HG02981 (cell line): ENCODE measurements around the gene BAD.

ENCODE experiments used
- ATAC-seq: cut with Tn5 transposase; IDR thresholded peaks from one replicate; pipeline ENCODE4 v1.9.1; 2021; ENCODE audit warnings: mild to moderate bottlenecking, moderate library complexity; ENCODE audit not compliant: unreplicated experiment

The BAD gene

GRCh38 chr11:64297699-64298358 lies 13.4 kb upstream of the BAD start:
- ATAC-seq = no peak

- no peak for ATAC-seq
Measured at GRCh38 chr11:64296830-64297698, 12.6 kb upstream of the BAD start.

- ATAC-seq = no peak
Measured at GRCh38 chr11:64296236-64296635, 11.8 kb upstream of the BAD start.

- ATAC-seq = no peak
Measured at GRCh38 chr11:64295760-64296159, 11.3 kb upstream of the BAD start.

GRCh38 chr11:64294774-64295173 lies 10.3 kb upstream of the BAD start:
- no peak for ATAC-seq

- no peak for ATAC-seq
Measured at GRCh38 chr11:64292460-64293254, 8.2 kb upstream of the BAD start.

GRCh38 chr11:64291752-64292459 lies 7.4 kb upstream of the BAD start:
- no peak for ATAC-seq

GRCh38 chr11:64291262-64291751 lies 6.8 kb upstream of the BAD start, which contains the start of gene KCNK4:
TSS of gene KCNK4 (plus strand) at chr11:64291302. CDS start at chr11:64293019, 1,717 bp downstream.
- no peak for ATAC-seq

- ATAC-seq = no peak
Measured at GRCh38 chr11:64290352-64291261, 6.1 kb upstream of the BAD start.

- no peak for ATAC-seq
Measured at GRCh38 chr11:64289002-64289564, 4.6 kb upstream of the BAD start.

- no peak for ATAC-seq
Measured at GRCh38 chr11:64288353-64288750, 3.9 kb upstream of the BAD start.

GRCh38 chr11:64287676-64288352 lies 3.3 kb upstream of the BAD start:
- no peak for ATAC-seq

GRCh38 chr11:64286801-64287159 lies 2.3 kb upstream of the BAD start:
- ATAC-seq = no peak

- ATAC-seq = peak; percentile 0
Measured at GRCh38 chr11:64285885-64286800, 1.7 kb upstream of the BAD start.

- ATAC-seq = peak; percentile 51
Measured at GRCh38 chr11:64284962-64285884, 758 bp upstream of the BAD start, which contains the start of gene GPR137. TSS of gene GPR137 (plus strand) at chr11:64285848. CDS start at chr11:64286525, 677 bp downstream.

- no peak for ATAC-seq
Measured at GRCh38 chr11:64283092-64283491, 1.4 kb downstream of the BAD start.
